ENCODE results near the gene GPR183.

DNA sequence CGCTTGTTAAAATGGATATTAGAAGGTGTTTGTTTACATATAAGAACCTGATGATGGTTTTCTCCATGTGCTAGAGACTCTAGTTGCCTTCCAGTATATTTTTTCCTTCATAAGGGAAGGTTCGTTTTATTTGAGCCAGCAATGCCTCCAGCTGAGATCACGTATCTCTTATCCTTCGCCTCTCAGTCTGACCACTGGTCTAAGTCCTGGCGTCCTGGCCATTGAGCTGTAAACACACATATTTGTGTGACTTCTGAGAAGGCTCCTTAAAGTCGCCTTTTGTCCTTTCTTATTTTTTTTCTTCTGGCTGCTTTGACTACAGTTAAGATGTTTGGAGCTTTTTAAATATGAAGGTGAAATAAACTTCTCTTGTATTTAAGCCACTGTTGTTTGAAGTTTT, 23.7 kb upstream of the GPR183 start:
- TF ChIP-seq ZNF211 (tag by site-specific recombination; IDR thresholded peaks at IDR 0.05; ENCODE audit: low read depth) (no peak), ZNF121 (tag by site-specific recombination; IDR thresholded peaks at IDR 0.05) (no peak), ZNF501 (tag by site-specific recombination; IDR thresholded peaks at IDR 0.05) (no peak), ZNF837 (tag by site-specific recombination; IDR thresholded peaks at IDR 0.05) (no peak), WT1 (tag by site-specific recombination; IDR thresholded peaks at IDR 0.05) (no peak), ZNF184 (tag by site-specific recombination; IDR thresholded peaks at IDR 0.05) (no peak), TRIM28 (IDR thresholded peaks at IDR 0.05; ENCODE audit: borderline replicate concordance, low read length) (no peak), ZBTB7A (tag by site-specific recombination; IDR thresholded peaks at IDR 0.05; ENCODE audit: low read depth) (no peak), ZNF138 (tag by site-specific recombination; IDR thresholded peaks at IDR 0.05; ENCODE audit: borderline replicate concordance) (no peak), ZNF549 (tag by site-specific recombination; IDR thresholded peaks at IDR 0.05) (no peak), REPIN1 (tag by site-specific recombination; IDR thresholded peaks at IDR 0.05; ENCODE audit: low read depth) (no peak)
- TF ChIP-seq, protein P1, sequence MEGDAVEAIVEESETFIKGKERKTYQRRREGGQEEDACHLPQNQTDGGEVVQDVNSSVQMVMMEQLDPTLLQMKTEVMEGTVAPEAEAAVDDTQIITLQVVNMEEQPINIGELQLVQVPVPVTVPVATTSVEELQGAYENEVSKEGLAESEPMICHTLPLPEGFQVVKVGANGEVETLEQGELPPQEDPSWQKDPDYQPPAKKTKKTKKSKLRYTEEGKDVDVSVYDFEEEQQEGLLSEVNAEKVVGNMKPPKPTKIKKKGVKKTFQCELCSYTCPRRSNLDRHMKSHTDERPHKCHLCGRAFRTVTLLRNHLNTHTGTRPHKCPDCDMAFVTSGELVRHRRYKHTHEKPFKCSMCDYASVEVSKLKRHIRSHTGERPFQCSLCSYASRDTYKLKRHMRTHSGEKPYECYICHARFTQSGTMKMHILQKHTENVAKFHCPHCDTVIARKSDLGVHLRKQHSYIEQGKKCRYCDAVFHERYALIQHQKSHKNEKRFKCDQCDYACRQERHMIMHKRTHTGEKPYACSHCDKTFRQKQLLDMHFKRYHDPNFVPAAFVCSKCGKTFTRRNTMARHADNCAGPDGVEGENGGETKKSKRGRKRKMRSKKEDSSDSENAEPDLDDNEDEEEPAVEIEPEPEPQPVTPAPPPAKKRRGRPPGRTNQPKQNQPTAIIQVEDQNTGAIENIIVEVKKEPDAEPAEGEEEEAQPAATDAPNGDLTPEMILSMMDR (tag by site-specific recombination; IDR thresholded peaks at IDR 0.05), result no peak
- TF ChIP-seq, protein P2, sequence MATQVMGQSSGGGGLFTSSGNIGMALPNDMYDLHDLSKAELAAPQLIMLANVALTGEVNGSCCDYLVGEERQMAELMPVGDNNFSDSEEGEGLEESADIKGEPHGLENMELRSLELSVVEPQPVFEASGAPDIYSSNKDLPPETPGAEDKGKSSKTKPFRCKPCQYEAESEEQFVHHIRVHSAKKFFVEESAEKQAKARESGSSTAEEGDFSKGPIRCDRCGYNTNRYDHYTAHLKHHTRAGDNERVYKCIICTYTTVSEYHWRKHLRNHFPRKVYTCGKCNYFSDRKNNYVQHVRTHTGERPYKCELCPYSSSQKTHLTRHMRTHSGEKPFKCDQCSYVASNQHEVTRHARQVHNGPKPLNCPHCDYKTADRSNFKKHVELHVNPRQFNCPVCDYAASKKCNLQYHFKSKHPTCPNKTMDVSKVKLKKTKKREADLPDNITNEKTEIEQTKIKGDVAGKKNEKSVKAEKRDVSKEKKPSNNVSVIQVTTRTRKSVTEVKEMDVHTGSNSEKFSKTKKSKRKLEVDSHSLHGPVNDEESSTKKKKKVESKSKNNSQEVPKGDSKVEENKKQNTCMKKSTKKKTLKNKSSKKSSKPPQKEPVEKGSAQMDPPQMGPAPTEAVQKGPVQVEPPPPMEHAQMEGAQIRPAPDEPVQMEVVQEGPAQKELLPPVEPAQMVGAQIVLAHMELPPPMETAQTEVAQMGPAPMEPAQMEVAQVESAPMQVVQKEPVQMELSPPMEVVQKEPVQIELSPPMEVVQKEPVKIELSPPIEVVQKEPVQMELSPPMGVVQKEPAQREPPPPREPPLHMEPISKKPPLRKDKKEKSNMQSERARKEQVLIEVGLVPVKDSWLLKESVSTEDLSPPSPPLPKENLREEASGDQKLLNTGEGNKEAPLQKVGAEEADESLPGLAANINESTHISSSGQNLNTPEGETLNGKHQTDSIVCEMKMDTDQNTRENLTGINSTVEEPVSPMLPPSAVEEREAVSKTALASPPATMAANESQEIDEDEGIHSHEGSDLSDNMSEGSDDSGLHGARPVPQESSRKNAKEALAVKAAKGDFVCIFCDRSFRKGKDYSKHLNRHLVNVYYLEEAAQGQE (tag by site-specific recombination; IDR thresholded peaks at IDR 0.05), result no peak
- TF ChIP-seq, protein P3, sequence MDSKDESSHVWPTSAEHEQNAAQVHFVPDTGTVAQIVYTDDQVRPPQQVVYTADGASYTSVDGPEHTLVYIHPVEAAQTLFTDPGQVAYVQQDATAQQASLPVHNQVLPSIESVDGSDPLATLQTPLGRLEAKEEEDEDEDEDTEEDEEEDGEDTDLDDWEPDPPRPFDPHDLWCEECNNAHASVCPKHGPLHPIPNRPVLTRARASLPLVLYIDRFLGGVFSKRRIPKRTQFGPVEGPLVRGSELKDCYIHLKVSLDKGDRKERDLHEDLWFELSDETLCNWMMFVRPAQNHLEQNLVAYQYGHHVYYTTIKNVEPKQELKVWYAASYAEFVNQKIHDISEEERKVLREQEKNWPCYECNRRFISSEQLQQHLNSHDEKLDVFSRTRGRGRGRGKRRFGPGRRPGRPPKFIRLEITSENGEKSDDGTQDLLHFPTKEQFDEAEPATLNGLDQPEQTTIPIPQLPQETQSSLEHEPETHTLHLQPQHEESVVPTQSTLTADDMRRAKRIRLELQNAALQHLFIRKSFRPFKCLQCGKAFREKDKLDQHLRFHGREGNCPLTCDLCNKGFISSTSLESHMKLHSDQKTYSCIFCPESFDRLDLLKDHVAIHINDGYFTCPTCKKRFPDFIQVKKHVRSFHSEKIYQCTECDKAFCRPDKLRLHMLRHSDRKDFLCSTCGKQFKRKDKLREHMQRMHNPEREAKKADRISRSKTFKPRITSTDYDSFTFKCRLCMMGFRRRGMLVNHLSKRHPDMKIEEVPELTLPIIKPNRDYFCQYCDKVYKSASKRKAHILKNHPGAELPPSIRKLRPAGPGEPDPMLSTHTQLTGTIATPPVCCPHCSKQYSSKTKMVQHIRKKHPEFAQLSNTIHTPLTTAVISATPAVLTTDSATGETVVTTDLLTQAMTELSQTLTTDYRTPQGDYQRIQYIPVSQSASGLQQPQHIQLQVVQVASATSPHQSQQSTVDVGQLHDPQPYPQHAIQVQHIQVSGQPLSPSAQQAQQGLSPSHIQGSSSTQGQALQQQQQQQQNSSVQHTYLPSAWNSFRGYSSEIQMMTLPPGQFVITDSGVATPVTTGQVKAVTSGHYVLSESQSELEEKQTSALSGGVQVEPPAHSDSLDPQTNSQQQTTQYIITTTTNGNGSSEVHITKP (tag by site-specific recombination; IDR thresholded peaks at IDR 0.05), result no peak
